Neural cell (in vitro differentiated cells): ENCODE data around the gene C2orf69.

Experiments
- CTCF ChIP-seq: fragments of 450-650 bp; IDR thresholded peaks from 2 replicates; pipeline ENCODE4 v1.5.1; 2014; ENCODE audit warnings: antibody characterized with exemption, mild to moderate bottlenecking, moderate library complexity; ENCODE audit not compliant: poor library complexity, severe bottlenecking
- EZH2 ChIP-seq: fragments of 200-600, 300-800 bp; shearing (Covaris generic), sonication (generic); IDR thresholded peaks from 2 replicates; pipeline ENCODE4 v1.6.1; 2014; ENCODE audit warnings: antibody characterized with exemption, low read length, borderline replicate concordance, mild to moderate bottlenecking; ENCODE audit not compliant: insufficient read depth, poor library complexity, severe bottlenecking
- MXI1 ChIP-seq: fragments of 450-650 bp; conservative IDR thresholded peaks from 2 replicates; pipeline ENCODE4 v1.6.1; 2014; ENCODE audit warnings: antibody characterized with exemption, mild to moderate bottlenecking; ENCODE audit not compliant: poor library complexity, severe bottlenecking
- POLR2AphosphoS5 ChIP-seq: IDR thresholded peaks from 2 replicates; pipeline ENCODE4 v1.6.1; 2012
- REST ChIP-seq: IDR thresholded peaks from 2 replicates; pipeline ENCODE4 v1.6.1; 2012; ENCODE audit warnings: borderline replicate concordance
- SMC3 ChIP-seq: fragments of 450-650 bp; conservative IDR thresholded peaks from 2 replicates; pipeline ENCODE4 v1.6.1; 2014; ENCODE audit warnings: antibody characterized with exemption, mild to moderate bottlenecking, moderate library complexity; ENCODE audit not compliant: poor library complexity

- no peak for TF ChIP-seq POLR2AphosphoS5
- TF ChIP-seq CTCF = no peak
- no peak for TF ChIP-seq EZH2
- TF ChIP-seq SMC3 = no peak
- TF ChIP-seq MXI1 = no peak
- TF ChIP-seq REST = no peak
These were observed 57.0 kb downstream of the C2orf69 start for GRCh38 chr2:199968126-199968525.
